Coronary artery (tissue), 2 donors: ENCODE results near the gene BMERB1.

ENCODE experiments used
- DNase-seq: peaks from one replicate; pipeline ENCODE4 v3.0.0-alpha.2; 2017; ENCODE audit warnings: low spot score
- H3K27ac ChIP-seq, 2 donors: fragments of 200-600 bp; sonication (generic); one replicate each; pipeline ENCODE4 v1.5.1; 2016 to 2019
- H3K4me3 ChIP-seq: fragments of 200-600 bp; sonication (generic); 2 replicates; pipeline ENCODE4 v1.5.1; 2016; ENCODE audit warnings: mild to moderate bottlenecking, moderate library complexity
- TF ChIP-seq, protein P1 (sequence below): fragments of 200-600 bp; sonication (generic); IDR thresholded peaks from one replicate; pipeline ENCODE4 v1.5.1; 2019; ENCODE audit warnings: antibody characterized with exemption

The BMERB1 gene

DNA sequence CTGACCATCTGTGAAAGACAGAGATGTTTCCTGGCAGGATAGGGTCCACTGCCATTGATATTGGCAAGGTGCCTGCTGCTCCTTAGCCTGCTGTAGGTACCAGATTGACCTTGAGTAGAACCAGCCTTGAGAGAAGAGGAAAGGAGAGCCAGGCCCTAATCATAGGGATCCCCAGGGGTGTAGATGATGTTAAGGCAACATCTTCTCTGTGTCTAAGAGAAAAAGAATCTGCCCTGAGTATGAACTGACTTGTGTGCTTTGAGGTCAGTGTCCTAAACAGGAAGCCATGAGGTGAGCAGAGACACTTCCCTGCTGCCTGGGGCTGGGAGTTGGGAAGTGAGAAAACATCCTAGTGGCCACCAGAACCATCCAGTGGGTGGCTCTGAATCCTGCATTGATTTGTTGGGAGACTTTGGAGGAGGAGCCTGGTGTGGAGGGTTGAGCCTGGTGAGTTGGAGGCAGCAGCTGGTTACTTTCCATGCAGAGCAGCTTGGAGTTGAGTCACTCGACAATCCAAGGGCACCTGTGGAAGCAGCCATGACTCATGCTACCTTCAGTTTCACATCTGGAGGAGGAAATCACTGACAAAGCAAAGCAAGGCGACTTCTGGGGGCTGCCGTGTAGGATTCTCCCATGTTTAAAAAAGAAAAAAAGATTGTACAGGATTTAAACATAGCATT lies 47.8 kb downstream of the BMERB1 start:
- Histone ChIP-seq H3K27ac (peak overlapping the region in 1 of 2 donors; percentile 47), H3K4me3 (no peak overlapping the region)
- TF ChIP-seq, protein P1, sequence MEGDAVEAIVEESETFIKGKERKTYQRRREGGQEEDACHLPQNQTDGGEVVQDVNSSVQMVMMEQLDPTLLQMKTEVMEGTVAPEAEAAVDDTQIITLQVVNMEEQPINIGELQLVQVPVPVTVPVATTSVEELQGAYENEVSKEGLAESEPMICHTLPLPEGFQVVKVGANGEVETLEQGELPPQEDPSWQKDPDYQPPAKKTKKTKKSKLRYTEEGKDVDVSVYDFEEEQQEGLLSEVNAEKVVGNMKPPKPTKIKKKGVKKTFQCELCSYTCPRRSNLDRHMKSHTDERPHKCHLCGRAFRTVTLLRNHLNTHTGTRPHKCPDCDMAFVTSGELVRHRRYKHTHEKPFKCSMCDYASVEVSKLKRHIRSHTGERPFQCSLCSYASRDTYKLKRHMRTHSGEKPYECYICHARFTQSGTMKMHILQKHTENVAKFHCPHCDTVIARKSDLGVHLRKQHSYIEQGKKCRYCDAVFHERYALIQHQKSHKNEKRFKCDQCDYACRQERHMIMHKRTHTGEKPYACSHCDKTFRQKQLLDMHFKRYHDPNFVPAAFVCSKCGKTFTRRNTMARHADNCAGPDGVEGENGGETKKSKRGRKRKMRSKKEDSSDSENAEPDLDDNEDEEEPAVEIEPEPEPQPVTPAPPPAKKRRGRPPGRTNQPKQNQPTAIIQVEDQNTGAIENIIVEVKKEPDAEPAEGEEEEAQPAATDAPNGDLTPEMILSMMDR, result no peak
- DNase-seq, result peak; percentile 77

DNA sequence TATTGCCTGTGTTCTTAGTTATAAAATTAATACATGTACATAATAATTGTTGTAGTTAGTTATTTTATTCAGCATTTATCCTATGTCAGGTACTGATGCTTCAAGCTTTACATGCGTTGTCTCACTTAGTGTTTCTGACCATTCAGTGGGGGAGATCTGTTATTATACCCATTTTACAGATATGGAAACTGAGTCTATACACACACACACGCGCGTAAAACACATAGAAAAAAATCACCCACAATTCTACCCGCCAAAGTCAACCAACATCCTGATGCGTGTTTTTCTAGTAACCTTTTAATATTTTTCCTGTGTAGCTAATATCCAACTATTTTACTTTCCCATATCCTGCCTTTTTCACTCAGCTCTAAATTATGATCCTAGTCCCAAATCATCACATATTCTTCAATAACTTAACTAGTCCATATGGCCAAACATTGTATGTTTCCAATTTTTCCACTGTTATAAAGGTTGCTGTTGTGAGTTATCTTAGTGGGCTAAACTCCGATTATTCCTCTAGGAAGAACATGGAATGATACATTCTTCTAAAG lies 48.4 kb downstream of the BMERB1 start:
- TF ChIP-seq, protein P1, result no peak

DNA sequence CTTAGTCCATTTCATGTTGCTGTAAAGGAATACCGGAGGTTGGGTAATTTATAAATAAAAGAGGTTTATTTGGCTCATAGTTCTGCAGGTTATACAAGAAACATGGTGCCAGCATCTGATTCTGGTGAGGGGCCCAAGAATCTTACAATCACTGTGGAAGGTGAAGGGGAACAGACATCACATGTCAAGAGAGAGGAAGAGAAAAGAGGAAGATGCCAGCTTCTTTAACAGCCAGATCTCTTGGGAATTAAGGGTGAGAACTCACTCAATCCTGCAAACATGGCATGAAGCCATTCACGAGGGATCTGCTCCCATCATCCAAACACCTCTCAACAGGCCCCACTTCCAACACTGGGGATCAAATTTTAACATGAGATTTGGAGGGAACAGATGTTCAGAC lies 49.5 kb downstream of the BMERB1 start:
- TF ChIP-seq, protein P1, result no peak
- H3K27ac ChIP-seq, result no peak overlapping the region
- no peak overlapping the region for H3K4me3 ChIP-seq
- DNase-seq, result no peak

More for the DNA sequence above, 48.4 kb downstream of the BMERB1 start:
- no peak overlapping the region for H3K4me3 ChIP-seq
- DNase-seq, result no peak
- H3K27ac ChIP-seq, result no peak overlapping the region

DNA sequence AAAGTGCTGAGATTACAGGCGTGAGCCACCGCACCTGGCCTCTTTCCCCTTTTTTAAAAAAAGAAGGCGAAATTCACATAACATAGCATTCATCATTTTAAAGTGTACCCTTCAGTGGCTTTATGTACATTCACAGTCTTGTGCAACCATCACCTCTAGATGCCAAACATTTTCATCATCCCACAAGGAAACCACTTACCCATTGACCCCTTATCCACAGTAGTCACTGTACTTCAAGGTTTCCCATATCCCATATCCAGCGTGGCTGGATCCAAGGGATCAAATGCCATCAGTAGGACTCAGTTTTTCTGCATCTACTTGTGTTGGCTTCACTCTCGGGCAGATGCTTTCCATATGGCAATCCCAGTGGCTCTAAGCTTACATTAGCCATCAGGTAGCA lies 50.3 kb downstream of the BMERB1 start:
- TF ChIP-seq, protein P1, result no peak
- no peak for DNase-seq
- no peak overlapping the region for H3K4me3 ChIP-seq
- no peak overlapping the region for H3K27ac ChIP-seq

DNA sequence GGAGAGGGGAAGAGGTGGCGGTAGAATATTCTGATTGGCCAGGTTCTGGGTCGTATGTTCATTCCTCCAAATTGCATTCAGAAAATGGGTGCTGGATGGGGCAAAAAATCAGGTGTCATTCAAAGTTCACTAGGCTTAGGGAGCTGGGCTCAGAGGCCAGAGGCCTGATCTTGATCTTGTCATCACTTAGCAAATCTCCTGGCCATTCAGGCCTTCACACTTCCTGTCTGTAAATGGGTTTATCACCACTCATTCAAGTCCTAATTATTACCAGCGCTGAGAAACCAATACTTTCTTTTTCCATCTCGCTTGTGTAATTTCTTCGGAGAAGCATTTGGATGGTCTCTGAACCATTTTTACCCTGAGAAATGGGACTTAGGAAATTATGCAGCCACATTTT lies 50.8 kb downstream of the BMERB1 start:
- DNase-seq, result no peak
- Histone ChIP-seq H3K4me3 (no peak overlapping the region), H3K27ac (no peak overlapping the region)
- TF ChIP-seq, protein P1, result no peak

DNA sequence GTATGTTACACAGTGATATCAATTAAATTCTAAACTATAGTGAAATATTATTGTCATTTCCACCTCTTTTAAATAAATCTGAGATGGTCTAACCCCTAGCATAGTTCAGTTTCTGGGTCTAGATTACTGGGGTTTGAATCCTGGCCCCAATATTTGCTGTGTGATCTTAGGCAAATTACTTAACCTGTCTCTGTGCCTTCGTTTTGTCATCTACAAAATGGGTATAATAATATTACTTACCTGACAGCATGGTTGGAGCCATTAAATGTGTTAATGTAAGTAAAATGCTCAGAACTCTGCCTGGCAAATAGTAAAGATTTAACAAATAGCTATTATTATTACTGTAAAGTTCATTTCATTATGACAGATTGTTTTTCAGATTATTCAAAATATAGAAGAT lies 52.3 kb downstream of the BMERB1 start:
- TF ChIP-seq, protein P1, result no peak
- Histone ChIP-seq H3K4me3 (no peak overlapping the region), H3K27ac (no peak overlapping the region)
- DNase-seq, result no peak
